Stimulated activated CD8-positive, alpha-beta memory T cell treated with anti-CD3 and anti-CD28 coated beads, Interleukin-15, amount 100 ng/mL, for 24 hours (primary cell): ENCODE data around the gene C6orf136.
"Not testable (repeated sequence)": the region's sequence is repeated elsewhere in the genome, so short reads cannot be mapped to it uniquely, and the experiment has no call there.

Experiments used
- DNase-seq: peaks from one replicate; pipeline ENCODE4 v3.0.0-alpha.2; 2020; ENCODE audit warnings: low read depth

Gene C6orf136

GRCh38 chr6:30657922-30658321 lies 11.0 kb downstream of the C6orf136 start:
- DNase-seq: not testable (repeated sequence)

- DNase-seq: no peak
Observed at GRCh38 chr6:30664994-30665767, 18.2 kb downstream of the C6orf136 start.

GRCh38 chr6:30666300-30666699 lies 19.4 kb downstream of the C6orf136 start:
- not testable (repeated sequence) for DNase-seq

GRCh38 chr6:30670760-30671527 lies 24.0 kb downstream of the C6orf136 start:
- DNase-seq: no peak

DNA sequence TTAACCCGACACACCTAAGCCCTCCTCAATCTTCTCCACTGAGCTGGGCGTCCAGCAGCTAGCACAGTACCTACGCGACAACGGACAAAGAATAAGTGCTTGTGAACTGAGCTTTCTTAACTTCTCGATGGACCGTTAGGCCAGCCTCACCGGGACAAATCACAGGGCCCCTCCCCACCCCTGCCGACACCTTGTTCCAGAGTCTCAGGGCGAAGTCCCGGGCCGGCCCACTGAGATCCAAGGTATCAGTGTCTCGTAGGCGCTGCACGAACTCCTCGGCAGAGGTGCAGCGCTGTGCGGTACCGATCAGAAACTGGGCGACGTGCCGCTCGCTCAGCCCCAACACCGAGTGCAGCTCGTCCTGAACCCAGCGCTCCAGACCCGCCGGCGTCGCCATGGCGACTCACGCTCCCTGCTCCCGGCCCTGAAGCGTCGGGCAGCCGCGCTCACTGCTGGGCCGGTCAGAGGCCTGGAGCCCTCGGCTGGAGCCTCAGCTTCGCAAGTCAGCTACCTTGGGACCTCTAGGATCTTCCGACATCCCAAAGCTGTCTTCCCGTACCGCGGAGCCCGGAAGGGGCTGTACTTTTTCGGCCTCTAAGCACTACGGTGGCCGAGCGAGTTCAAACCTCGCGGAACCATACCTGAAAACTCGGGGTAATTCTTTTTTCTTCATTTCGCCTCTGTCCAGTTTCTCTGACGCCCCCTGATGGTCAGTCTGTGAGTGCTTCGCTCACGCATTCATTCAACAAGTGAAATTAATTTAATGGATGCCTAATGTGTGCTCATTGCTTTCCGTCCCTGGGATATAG lies 25.7 kb downstream of the C6orf136 start, which contains the start of gene DHX16:
TSS of gene DHX16 (minus strand) at position 562 of the 809 bp plus-strand sequence. CDS start at position 397, 165 bp downstream.
- peak; percentile 67 for DNase-seq

DNA sequence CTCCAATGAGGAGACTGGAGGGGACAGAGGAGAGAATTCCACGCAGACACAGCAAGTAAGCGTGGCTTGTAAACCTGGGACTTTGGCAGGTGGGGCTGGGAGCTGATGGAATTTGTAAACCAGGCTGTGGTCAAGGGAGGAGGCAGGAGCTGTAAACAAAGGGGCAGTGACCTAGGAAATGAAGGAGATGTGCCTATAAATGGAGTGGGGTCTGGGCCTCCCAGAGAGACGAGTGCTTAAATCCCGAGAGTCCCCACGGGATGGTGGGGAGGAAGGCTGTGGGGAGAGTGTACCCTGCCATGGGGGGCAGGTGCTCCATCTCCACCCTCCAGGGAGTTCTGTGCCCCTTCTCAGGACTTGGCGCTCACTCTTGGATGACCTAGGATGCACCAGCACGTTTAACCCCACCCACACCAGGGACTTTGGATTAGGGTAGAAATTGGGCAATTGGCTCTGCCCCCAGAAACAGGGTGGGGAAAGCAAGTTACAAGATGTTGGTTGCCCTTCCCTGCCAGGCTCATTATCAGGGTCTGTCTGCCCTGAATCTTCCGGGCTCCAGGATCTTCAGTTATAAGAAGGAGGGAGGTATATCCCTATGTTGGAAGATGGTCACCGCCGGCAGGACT lies 29.8 kb downstream of the C6orf136 start:
- DNase-seq: no peak

DNA sequence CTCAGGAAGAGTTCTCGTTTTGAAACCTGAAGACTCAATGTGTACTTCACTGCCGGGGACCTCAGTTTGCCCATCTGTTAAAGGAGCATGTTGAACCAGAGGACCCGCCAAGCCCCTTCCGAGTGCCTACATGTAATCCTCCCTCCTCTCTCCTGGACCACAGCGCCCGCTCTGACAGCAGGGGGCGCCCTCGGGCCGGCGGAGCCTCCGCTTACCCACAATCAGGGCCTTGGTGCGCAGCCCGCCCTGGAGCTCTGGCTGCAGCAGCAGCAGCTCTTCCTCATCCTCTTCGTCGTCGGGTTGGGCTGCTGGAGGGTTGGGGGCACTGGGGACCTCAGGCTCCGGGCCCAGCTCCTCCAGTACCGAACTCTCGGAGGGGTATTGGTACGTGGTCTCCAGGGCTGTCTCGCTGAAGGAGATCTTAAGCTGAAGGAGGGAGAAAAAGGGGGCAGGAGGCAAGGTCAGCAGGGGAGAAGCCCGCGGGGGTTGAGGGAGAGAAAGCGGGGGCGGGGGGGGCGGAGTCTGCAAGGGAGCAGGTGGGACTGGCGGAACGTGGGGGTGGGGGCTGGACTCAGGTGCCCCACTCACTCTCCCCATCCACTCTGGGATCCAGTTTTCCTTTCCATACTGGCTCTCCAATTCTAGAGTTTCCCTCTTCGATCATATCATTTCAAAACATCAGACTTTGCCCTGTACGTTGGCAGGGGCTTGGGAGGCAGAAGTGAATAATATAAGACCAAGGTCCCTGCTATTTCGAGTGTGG lies 32.2 kb downstream of the C6orf136 start:
- peak; percentile 88 for DNase-seq

DNA sequence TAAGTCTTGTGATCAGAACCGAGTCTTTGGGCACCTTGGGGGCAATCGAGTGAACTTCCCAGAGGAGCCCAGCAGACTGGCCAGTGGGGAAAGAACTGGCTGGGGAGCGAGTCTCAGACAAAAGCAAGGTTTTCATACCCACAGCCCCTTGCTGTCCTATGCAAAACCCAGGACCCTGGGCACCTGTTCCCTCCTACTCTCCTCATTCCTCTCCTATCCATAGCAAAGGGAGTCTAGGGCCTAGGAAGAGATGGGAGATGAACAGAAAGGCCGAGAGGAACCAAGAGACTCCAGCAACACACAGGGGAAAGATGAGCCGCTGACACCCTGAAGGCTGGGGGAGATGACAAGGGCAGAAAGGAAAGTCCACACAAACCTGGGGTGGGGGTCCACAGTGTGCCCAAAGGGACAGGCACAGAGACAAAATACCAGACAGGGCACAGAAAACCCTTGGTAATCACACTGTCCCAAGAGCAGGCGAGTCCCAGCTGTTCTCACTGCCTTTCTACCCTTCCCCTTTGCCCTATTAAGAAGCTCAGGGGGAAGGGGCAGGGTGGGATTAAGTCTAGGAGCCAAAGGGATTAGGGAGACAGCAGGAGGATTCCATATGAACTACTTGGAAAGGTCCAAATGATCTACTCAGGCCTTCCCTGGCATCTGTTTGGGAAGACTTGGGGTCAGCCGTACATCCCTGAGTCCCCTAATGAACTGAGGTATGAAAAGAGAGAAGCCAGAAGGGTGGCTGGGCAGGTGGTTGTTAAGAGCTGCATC lies 33.0 kb downstream of the C6orf136 start:
- no peak for DNase-seq

DNA sequence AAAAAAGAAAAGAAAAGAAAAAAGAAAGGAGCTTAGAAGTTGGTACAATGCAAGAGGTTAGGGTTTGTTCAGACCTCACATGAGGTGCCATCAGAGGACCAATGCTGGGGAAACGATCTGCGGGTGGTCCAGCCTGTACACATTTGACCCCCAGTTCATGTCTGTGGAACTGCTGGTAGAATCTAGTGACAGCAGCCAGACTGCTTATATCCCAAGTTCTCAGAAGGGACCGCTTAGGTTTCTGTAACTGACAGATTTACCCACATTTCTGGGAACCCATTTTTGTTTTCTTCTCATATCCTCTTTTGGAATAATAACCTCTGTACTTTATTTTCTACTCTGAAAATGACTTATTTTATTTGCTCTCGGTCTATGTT lies 34.8 kb downstream of the C6orf136 start:
- no peak for DNase-seq

DNA sequence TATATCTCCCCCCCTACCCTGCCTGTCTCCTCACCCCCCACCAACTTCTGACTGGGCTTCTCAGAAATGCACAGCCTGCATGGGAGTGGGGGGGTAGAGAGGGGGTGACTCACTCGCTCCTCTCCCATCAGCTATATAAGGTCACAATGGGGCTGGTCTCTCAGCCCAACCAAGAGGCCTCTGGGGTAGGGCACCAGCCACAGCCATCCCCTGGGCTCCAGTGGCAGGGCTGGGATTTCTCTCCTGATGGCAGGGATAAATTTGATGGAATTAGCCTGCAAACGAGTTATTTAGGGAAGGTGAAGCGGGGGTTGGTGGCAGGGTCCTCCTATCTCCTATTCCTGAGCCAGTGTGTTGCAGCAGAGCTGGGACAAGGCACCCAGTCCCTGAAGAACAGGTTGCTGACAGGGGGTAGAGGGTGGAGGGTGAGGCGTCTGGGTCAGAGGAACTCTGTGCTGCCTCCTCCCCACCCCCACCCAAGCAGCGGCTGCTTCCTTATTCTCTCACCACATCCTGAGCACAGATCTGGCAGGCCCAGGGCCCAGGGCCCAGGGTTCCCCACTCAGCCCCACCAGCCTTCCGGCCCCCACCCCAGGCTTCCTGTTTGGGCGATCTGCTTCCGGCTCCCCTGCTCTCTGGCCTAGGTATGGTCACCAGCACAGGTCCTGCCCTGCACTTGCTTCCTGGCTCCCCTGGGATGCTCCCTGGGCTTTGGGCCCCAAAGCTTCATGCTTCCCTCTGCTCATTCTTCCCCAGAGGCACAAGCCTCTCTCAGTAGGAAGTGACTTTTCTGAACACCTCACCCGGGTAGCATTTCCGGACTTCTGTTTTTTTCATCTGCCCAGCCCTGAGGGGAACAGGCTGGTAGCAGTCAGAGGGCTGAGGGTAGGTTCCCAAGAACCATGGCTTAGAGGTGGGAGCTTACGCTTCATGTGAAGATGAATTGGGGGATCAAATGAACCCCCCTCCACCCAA lies 35.5 kb downstream of the C6orf136 start:
- peak; percentile 59 for DNase-seq

DNA sequence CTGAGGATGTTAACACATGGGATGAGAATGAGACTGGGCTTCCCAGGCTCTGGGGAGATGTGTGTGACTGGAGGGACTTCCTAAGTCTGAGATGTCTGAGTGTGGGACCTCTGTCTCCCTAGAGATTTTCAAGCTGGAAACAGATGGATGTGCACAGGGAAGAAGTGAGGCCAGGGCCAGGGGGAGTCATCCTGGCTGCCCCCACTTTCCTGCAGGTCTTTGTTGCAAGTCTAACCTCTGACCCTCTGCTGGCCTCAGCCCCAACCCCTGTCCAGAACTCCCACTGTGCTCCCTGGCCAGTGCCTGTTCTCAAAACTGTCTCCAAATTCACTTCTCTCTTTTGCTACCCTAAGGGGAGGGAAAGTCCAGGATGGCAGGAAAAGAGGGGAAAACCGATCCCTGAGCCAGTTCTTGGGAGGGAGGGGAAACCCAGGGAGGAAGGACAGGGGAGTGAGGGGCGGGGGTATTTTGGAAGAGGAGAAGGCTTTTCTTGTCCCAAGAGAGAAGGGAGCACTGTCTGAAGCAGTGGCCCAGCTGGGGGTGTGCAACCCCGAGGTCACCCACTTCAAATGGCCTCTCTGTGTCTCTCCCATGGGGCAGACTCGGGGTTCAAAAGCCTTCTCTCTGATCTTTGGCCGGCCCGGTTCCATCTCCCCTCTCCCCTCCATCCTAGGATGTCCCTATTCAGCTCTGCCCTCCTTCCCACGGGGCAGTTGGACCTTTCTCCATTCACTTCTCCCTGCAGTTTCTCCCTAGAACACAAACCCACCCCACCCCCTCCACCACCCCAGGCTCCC lies 36.4 kb downstream of the C6orf136 start:
- no peak for DNase-seq

- DNase-seq: no peak
Observed at GRCh38 chr6:30683980-30684338, 37.0 kb downstream of the C6orf136 start.

GRCh38 chr6:30684386-30685156 lies 37.6 kb downstream of the C6orf136 start:
- no peak for DNase-seq

- no peak for DNase-seq
Observed at GRCh38 chr6:30685157-30686008, 38.5 kb downstream of the C6orf136 start.

DNA sequence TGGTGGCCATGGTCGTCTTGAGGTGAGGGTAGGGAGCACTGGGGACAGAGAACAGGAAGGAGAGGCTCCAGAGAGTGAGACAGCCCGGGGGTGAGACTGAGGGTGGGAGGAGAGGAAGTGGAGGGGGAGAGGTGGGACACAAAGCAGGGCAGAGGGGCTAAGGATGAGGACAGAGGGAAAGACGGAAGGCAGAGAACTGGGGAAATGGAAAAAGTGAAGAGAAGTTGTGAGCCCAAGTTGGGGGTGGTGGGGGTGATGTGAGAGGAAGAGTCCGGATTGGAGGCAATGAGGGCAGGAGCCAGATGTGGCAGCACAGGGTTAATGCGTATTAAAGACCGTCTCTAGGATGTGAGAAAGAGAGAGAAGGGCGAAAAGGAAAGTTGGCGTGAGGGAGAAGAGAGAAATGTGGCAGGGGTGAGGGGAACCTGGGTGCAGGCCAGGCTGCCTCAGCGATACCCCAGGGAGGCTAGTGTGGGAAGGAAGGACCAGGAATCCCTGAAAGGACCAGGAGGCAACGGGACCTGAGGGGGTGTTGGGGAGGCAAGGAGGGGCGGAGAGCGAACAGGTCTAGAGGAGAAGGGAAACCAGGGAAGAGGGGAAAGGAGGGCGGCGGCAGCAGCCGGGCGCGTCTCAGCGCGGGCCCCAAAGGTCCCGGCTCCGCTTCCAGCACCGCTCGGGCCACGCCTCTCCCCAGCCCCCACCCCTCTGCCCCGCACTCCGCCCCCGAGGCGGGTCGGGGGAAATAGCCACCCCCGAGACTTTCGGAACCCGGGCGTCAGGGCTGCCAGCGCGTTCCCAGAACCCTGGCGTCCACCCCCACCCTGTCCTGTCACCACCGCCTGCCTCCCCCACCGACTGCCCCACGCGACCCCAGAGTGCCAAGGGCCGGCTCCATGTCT lies 39.3 kb downstream of the C6orf136 start, which contains the start of gene PPP1R18:
TSS of gene PPP1R18 (minus strand) at position 637 of the 899 bp plus-strand sequence. CDS start at position 10, 627 bp downstream.
- peak; percentile 66 for DNase-seq
